NCI-H446 (cell line): Measurements from ENCODE around the gene TCF12.
A peak's percentile ranks its signal among the peaks of the same experiment; 100 is the strongest.
"Not testable (repeated sequence)": the region's sequence is repeated elsewhere in the genome, so short reads cannot be mapped to it uniquely, and the experiment has no call there.

Source experiments
- DNase-seq, 2 experiments: peaks; one replicate each; lab custom pipeline; 2025; lab: John Stamatoyannopoulos, UW

TCF12 gene

DNA sequence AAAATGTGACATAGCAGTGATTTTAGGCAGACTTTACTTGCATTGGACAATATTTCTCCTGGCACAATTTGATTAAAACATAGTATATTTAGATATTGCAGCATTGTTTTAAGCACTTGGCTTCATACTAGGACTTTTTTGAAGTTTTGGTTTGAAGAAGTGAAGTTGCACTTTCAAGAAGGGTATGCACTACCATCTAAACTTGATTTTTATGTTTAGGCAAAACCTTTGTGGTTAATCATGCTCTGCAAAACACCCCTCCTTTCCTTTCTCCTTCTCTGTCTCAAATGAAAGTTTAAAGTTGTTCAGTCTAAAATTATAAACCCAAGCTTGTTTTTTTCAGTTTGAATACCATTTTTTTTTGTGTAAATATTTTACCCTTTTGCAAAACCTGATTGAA, 173.8 kb downstream of the TCF12 start:
- no peak for DNase-seq

DNA sequence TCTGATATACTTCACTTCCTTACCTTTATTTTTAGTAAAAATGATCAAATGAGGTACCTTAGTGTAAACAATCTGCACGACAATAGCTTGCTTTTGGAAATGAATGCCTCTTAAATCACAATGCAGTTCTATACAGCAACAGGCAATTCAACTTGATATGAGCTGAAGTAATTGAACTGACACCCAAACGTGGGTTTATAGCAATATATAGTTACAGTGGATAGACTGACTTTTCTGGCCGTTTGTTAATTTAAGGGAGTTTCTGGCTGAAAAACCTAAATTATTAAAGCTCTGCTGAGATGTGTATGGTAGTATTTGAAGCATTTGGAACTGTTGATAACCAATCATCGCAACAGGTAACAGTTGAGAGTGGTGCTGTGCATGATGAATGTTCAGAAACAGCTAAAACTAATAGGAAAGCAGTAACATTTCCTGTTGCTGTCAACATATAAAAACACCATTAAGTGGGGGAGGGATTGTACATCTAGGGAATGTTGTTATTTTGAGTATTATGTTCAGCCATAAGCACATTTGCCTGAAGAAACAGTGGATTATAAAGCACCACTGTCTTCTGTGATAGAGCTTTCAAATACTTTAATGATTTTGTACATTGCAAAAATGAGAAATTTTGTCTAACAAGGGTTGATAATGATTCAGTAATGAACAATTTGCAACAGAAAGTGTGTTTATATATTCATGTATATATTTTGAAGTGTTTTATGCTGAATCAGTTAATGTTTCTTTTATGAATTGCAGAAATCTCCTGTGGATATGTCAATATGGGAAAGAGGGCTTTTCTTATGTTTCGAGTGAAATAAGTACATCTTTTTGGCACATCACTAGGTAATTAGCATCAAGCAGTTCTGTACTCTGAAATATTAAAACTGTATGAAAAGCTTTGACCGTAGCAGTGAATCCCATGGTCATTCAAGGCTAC, 176.1 kb downstream of the TCF12 start:
- DNase-seq = no peak

DNA sequence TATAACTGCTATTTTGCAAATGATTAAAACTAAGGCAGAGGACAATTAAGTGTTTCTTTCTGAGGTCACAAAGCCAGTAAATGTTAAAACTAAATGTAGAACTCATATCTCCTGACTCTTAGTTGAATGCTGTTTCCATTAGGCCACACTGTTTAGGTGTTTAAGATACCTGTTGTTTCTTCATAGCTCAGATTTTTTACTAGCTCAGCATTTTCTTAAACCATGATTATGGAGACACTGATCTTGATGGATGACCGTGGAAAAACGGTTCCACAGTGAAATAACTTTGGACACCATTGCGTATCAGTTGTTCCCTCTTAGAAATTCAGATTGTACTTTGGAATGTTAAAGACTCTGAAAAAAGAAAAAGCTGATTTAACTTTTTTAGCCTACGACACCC, 177.5 kb downstream of the TCF12 start:
- DNase-seq = no peak

DNA sequence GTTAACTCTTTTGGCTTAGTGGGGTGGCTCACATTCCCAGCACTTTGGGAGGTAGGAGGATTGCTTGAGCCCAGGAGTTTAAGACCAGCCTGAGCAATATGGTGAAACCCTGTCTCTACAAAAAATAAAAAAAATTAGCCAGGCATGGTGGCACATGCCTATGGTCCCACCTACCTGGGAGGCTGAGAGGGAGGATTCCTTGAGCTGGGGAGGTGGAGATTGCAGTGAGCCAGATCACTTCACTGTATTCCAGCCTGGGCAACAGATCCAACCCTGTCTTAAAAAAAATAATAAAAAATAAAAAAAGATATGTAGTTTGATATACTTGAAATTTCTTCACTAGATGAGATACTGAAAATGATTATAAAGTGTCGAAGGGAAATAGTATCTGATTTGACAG, 178.8 kb downstream of the TCF12 start:
- no peak for DNase-seq

DNA sequence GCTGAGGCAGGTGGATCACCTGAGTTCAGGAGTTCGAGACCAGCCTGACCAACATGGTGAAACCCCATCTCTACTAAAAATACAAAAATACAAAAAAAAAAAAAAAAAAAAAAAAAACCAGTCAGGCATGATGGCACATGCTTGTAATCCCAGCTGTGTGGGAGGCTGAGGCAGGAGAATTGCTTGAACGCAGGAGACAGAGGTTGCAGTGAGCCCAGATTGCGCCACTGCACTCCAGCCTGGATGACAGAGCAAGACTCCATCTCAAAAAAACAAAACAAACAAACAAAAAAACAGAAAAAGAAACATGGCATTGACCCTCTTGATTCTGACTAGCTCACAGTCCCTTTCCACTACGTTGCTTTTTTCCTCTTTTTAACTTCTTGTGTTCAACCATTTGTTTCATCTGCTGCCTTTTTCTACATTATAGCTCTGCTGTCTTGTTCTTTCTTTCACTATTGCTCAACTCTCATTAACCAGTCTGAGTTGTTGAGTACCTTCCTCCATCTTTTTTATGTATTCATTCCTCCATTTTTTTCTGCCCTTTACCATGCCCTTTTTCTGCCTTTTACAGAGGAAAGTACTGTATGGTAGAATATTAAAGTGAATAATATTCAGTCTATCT, 179.6 kb downstream of the TCF12 start:
- not testable (repeated sequence) for DNase-seq

DNA sequence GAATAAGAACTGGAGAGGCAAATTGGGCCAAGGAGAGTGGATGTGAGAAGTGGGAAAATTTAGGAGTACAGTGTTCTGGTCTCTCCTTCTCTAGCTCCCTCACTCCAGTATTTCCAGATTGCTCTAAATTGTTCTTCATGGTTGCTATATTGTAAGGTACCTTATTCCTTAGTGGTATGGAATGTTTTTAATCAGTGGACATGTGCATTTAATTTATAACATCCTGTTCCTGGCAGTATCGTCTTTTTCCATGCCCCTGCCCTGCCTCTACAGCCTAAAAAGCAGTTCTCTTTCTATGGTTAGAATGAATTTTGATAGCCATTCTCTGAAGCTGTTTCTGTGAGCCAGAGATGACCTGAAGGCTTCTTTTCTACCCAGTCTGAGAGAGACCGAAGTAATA, 180.5 kb downstream of the TCF12 start:
- DNase-seq = no peak

DNA sequence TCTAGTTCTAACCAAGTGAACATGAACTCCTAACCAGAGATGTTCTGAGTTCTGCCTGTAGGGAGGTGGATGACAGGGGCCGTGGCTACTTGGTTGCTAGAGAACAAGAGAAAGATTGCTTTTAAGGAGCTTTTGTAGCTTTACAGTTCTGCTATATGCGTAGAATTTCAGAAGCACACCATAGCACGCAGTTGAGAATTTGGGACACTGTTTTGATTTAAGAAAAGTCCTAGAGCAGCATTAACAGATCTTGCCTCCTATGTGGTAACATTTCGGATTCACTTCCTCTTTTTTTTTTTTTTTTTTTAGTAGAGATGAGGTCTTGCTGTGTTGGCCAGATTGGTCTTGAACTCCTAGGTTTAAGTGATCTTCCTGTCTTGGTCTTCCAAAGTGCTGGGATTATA, 181.7 kb downstream of the TCF12 start:
- DNase-seq = no peak

DNA sequence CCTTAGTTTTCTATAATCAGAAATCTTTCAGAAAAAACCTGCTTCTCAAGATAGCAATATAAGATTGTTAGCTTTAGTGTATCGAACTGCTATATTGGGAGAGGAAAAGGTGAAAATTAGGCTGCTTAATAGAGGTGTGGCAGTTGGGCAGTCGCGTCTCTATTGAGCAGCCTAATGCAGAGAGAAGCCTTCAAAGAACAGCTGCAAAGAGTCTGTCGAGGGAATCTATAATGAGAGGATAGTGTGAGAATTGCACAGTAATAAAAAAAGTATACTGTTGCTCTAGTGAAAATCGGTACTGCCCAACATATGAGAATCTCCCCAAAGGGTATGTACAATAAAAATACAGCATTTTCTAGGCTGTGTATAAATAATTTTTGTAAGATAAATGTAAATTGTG, 184.4 kb downstream of the TCF12 start:
- no peak for DNase-seq

DNA sequence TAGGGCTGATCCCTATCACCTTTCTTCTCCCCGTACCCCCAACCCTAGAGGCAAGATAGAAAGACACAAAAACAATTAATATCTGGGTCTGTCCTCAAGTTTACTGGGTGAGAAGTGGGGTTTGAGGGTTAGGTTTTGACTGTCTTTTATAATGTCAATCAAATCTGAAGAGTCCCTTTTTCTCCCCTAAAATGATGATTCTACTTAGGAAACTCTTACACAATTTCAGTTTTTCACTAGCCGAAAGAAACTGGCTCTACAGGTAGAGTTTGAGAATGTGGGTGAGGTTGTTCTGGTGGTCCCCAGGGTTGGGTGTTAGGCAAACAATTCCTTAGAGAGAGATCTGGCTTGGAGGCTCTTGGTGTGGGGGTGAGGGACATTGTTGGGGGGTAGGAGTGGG, 189.9 kb downstream of the TCF12 start:
- no peak for DNase-seq

DNA sequence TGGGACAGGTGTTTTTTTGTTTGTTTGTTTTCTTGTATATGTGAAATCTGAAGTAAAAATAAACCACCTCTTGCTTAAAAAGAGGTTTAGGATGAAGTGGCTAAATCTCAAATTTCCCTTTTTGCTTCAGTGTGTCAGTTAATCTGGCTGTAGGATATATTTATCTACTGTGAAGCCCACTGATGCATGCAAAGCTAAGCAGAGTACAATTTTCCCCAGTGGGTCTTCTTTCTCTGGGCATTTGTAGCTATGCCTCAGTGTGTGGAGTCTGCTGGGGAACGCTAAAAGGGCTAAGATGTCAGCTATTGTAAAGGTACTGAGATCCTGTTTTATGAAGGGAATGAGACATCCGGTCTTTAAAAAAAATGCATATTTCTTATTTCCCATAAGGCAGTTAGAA, 190.6 kb downstream of the TCF12 start:
- DNase-seq = no peak

DNA sequence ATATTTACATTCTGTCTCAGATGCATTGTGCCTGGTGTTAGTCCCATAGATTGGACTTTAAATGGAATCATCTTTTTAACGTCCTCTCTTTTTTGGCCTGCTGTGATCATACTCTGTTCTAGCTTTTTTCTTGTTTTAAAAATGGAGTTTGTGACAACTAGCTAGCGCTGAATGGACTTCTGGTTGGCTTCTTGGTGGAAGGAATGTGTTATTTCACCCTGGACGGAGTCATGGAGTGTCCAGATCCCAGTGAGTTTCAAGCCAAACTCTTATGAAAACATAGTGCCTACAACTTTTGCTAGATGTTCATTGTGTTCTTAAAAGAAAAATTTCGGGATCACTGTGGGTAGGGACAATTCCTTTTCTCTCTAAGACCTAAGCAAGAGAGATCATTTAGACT, 192.6 kb downstream of the TCF12 start:
- DNase-seq = no peak

DNA sequence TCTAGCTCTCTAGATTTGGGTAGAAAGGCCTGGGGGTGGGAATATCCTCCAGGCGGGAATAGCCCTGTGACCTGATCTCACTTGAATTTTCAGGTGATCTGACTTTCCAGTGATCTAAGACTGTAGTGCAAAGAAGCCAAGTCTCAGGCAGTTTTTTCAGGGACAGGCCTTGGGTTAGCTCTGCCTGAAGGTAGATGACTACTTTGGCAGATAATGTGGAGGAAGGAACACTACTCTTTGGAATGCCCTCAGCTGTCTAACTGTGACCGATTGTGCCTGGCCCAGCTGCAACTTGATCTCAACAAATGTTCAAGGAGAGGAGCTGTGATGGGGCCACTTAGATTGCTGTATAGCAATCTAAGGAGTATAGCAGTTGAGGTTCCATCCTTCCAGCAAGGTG, 193.7 kb downstream of the TCF12 start:
- DNase-seq = no peak

DNA sequence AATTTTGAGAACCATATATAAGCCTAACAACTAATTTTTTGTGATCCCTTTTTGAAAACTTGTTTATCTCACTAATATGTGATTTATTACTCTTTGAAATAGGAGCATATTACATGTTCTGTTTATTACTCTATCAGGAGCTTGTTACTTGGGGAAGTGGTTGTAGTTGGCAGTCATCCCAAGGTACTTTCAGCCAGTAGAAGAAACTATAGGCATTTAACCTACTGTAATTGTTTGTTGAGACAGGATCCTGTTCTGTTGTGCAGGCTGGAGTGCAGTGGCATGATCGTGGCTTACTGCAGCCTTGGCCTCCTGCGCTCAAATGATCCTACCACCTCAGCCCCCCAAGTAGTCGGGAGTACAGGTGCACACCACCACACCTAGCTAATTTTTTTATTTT, 195.6 kb downstream of the TCF12 start:
- peak in 1 of 2 experiments; percentile 7 for DNase-seq

DNA sequence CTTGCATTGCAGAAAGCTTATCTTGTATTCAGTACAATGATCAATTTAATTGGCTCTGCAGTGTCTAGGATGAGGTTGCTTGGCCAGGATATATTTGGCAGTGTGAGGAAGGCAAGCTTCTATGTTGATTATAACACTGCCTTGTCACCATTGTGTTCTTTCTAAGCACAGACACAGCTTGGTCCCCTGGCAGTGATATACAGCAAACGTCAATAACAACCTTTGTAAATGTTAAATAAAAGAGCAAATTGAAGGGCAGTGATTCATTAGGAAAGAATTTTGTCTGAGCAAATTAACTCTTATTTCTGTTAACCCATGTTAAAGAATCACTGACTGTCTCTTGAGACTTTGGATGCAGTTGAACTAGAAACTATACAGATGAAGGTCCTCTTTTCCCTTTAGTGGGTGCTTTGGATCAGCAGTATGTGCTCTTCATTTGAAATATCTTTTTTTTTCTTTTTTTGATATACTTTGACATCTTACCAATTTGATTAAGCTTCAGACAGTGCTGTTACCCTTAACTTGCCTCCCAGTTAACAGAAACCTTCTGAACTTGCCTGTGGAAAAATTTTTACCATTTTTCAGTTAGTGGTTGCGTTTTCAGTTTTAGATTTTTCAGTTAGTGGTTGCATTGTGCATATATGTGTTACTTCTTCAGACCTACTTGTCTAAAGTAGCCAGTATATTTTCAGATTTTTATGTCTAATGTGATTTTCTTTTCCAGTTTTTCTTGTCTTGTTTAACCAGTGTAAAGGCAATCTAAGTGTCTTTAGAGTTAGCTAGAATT, 199.8 kb downstream of the TCF12 start:
- peak in 1 of 2 experiments; percentile 15 for DNase-seq

DNA sequence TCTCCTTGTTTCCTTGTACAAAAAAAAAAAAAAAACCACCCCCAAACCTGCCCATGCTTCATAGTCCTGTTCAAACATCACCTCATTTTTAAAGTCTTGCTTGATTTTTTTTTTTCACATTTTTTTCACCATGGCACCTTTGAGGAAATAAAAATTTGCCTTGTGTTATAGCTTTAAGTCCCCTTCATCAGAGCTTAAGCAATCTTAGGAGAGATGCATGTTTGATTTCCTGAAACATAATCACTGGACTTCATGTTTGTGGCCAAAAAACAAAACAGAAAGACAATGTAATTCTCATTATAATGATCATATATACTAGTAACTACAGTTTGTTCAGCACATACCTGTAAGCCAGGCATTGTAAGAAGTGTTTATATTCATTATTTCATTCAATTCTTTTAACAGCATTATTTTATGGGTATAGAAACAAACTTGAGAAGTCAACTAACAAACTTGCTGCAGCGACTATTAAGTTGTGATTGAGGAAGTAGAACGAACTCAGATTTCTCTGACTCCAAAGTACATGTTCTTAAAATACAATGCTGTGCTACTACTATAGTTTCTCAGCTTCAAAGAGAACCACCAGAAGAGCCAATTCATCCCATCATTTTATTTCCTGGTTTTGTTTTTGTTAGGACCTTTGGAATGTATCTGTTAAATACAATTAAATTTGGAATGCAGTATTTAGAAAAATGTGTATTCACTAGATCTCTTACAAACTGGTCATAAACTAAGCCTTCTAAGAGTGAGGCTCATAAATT, 203.8 kb downstream of the TCF12 start:
- DNase-seq = no peak

DNA sequence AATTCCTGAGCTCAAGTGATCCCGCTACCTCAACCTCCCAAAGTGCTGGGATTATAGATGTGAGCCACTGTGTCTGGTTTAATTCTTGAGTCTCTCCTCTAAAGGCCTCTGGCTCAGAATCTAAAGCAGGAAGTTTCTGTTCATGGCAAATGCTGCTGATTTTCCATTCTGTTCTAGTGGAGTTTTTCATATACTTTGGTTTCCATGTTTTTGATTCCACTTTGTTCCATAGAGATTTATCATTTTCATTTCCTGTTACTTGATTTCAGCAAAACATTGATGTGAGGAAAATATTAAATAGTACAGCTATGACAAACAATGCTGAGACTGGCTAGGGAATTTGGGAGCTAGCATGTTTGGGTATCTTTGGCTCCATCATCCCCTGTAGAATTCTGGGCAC, 205.6 kb downstream of the TCF12 start:
- no peak for DNase-seq

DNA sequence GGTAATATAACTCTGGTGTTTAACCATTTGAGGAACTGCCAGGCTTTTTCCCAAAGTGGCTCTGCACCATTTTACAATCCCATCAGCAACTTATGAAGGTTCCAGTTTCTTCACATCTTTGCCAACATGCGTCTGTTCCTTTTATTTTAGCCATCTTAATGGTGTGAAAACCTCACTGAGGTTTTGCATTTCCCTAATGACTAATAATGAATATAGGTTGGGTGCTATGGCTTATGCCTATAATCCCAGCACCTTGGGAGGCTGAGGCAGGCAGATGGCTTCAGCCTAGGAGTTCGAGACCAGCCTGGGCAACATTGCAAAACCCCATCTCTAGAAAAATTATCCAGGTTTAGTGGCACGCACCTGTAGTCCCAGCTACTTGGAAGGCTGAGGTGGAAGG, 210.6 kb downstream of the TCF12 start:
- no peak for DNase-seq

DNA sequence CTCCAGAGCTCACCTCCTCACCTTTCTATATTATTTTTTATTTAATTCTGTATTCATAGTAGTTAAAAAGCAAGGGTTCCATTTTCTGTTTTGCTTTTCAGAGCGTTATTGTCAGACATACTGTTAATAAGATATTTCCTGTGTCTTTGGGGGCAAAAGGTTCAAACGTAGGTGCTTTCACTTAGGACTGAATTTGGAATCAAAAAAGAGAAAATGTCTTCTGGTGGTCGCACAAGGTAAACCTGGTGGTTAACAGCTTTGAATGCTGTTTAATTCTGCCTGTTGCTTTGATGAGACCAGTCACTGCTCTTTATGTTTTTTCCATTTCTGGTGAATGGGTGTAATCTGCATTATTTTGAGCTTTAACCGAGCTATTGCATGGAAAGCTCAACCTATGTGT, 212.5 kb downstream of the TCF12 start:
- DNase-seq = no peak

DNA sequence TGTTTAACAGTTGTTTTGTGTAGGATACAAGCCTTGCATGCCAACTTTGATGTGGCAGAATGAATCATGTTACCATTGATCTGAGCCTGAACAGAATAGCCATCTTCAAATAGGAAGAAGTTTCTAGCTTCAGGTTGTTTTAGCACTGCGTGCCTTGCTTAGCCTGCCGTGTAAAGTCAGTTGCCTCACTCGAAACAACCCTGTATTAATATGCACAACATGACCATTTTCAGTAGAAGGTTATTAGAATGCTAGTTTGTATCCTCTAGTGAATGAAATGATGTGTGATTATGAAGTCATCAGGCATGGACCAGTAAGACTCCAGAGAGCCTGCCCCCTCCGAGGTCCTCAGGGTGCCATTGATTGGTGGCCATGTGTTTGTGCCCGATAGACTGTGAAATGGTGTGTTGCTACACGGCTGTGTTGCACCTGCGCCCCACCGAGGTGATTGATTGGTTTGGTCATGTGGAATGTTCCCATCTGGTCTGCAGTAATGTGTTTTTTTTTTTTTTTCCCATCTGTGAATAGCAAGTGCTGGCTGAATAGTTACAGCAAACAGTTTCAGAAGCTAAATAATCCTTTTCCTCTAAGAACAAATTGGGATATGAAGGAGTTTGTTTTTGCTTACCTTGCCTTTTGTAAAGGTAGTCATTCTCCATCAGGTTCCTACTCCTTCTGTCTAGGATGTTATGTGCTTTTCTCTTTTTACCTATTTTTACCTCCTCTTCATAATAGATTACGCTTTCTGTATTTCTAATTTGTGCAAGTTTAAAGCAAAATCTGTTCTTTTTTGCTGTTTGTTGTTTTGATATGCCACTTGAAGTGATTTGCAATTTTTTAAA, 214.9 kb downstream of the TCF12 start:
- DNase-seq = peak; percentile 52 to 89

DNA sequence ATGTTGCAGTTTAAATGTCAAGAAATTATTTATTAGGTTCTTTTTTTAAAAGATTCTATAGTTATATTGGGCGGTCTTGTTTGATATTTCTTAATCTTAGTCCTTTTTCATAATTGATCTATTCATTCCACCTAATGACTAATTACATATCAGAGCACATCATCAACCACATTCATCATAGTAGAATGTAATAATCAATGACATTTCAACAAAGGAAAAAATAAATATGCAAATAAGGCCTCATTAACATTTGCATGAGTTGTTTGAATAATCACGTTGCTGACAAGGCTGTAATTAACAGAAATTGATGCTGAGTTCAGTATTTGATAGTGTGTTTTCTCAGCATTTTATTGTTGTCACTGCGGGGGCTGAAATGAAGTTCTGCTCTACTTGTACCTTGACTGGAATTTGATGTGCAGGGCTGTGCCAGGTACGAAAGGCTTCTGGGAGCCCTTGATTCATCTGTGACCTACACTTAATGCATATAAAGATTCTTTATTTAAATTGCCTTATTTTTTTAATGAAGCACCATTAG, 215.7 kb downstream of the TCF12 start:
- DNase-seq = no peak

DNA sequence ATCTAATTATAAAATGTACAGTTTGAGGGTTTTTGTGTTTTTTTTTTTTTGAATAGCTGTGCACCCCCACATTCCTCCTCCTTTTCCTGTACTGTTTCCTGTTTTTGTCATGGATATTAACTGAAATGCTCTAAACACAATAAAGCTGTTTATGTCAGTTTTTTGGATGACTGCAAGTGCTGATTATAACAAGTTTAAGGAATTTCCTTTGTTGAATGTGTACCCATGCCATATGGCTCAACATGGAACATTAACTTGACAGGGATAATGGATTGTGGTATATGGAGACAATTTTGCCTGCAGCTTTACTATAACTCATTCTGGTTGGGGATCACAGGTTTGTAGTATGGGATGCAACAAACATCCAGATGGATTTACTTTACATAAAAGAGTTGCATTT, 216.4 kb downstream of the TCF12 start:
- peak; percentile 16 to 72 for DNase-seq
